ENCODE measurements around the gene NTF3.

NTF3 gene

GRCh38 chr12:5524116-5524768, 92.3 kb downstream of the NTF3 start:
- no peak overlapping the region for H3K4me3 ChIP-seq (replicated peaks in 1 of 2; ENCODE audit: low read depth in 2 of 2, low read length in 2 of 2)
- no peak for DNase-seq (ENCODE audit: low read depth in 2 of 2)
- TF ChIP-seq CTCF (IDR thresholded peaks at IDR 0.05; ENCODE audit: low read depth, low read length) = no peak

- no peak overlapping the region for H3K4me3 ChIP-seq (replicated peaks in 1 of 2; ENCODE audit: low read depth in 2 of 2, low read length in 2 of 2)
- DNase-seq (ENCODE audit: low read depth in 2 of 2) = no peak
- no peak for TF ChIP-seq CTCF (IDR thresholded peaks at IDR 0.05; ENCODE audit: low read depth, low read length)
Measured at GRCh38 chr12:5524769-5525436, 93.0 kb downstream of the NTF3 start.

- DNase-seq (ENCODE audit: low read depth in 2 of 2) = no peak
- no peak overlapping the region for H3K4me3 ChIP-seq (replicated peaks in 1 of 2; ENCODE audit: low read depth in 2 of 2, low read length in 2 of 2)
- no peak for TF ChIP-seq CTCF (IDR thresholded peaks at IDR 0.05; ENCODE audit: low read depth, low read length)
Measured at GRCh38 chr12:5525783-5526367, 94.0 kb downstream of the NTF3 start.

GRCh38 chr12:5533368-5533767, 101.5 kb downstream of the NTF3 start:
- H3K4me3 ChIP-seq (replicated peaks in 1 of 2; ENCODE audit: low read depth in 2 of 2, low read length in 2 of 2) = no peak overlapping the region
- TF ChIP-seq CTCF (IDR thresholded peaks at IDR 0.05; ENCODE audit: low read depth, low read length) = no peak
- DNase-seq (ENCODE audit: low read depth in 2 of 2) = no peak

- no peak for DNase-seq (ENCODE audit: low read depth in 2 of 2)
- H3K4me3 ChIP-seq (replicated peaks in 1 of 2; ENCODE audit: low read depth in 2 of 2, low read length in 2 of 2) = no peak overlapping the region
Measured at GRCh38 chr12:5534426-5535199, 102.7 kb downstream of the NTF3 start.

More at GRCh38 chr12:5534426-5535199, 102.7 kb downstream of the NTF3 start:
- no peak for TF ChIP-seq CTCF (IDR thresholded peaks at IDR 0.05; ENCODE audit: low read depth, low read length)
